ENCODE data around the gene USP17L25.
"Not testable (repeated sequence)": the region's sequence is repeated elsewhere in the genome, so short reads cannot be mapped to it uniquely, and the experiment has no call there.

The USP17L25 gene, protein sequence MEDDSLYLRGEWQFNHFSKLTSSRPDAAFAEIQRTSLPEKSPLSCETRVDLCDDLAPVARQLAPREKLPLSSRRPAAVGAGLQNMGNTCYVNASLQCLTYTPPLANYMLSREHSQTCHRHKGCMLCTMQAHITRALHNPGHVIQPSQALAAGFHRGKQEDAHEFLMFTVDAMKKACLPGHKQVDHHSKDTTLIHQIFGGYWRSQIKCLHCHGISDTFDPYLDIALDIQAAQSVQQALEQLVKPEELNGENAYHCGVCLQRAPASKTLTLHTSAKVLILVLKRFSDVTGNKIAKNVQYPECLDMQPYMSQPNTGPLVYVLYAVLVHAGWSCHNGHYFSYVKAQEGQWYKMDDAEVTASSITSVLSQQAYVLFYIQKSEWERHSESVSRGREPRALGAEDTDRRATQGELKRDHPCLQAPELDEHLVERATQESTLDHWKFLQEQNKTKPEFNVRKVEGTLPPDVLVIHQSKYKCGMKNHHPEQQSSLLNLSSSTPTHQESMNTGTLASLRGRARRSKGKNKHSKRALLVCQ

DNA sequence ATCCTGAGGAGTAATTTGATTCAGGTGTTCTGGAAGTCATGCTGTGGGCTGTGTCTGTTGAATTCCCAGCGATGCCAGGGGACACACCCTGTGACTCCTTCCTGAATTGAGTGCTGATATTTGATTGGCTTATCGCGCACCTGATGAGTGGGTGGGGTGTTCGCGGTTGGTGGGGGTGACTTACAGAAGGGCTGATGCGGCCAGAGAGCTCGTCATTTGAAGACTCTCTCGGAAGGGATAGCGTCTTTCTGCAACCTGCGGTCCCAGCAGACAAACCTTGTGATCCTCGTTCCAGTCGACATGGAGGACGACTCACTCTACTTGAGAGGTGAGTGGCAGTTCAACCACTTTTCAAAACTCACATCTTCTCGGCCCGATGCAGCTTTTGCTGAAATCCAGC, at the start of gene USP17L25:
USP17L25 (plus strand) TSS at position 301 of the 400 bp plus-strand sequence; CDS start at position 301, 0 bp downstream.
- not testable (repeated sequence) for DNase-seq (ENCODE audit: low spot score)

DNA sequence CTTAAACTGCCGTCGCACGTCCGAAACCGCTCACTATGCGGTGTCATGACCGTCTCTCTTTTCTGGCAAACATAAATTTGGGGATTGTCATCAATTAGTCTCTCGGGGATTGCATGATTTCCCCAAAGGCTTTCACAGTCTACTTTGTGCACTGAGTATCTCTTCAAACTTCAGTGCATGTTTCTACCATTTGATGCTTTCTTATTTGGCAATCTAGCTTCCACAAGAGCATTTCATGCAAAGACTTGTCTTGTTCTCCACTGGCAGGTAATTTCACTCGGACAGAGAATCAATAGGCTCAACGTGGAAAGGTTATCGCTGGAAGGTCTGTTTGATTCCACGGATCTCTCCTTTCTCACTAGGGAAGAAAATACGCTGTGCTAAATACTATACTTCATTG, 5.5 kb upstream of the USP17L25 start:
- DNase-seq (ENCODE audit: low spot score): not testable (repeated sequence)

DNA sequence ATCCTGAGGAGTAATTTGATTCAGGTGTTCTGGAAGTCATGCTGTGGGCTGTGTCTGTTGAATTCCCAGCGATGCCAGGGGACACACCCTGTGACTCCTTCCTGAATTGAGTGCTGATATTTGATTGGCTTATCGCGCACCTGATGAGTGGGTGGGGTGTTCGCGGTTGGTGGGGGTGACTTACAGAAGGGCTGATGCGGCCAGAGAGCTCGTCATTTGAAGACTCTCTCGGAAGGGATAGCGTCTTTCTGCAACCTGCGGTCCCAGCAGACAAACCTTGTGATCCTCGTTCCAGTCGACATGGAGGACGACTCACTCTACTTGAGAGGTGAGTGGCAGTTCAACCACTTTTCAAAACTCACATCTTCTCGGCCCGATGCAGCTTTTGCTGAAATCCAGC, 4.8 kb upstream of the USP17L25 start, which contains the start of gene USP17L24:
USP17L24 (plus strand) TSS at position 301 of the 400 bp plus-strand sequence; CDS start at position 301, 0 bp downstream.
- DNase-seq (ENCODE audit: low spot score): not testable (repeated sequence)

DNA sequence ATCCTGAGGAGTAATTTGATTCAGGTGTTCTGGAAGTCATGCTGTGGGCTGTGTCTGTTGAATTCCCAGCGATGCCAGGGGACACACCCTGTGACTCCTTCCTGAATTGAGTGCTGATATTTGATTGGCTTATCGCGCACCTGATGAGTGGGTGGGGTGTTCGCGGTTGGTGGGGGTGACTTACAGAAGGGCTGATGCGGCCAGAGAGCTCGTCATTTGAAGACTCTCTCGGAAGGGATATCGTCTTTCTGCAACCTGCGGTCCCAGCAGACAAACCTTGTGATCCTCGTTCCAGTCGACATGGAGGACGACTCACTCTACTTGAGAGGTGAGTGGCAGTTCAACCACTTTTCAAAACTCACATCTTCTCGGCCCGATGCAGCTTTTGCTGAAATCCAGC, 4.6 kb downstream of the USP17L25 start, which contains the start of gene USP17L26:
USP17L26 (plus strand) TSS at position 301 of the 400 bp plus-strand sequence; CDS start at position 301, 0 bp downstream.
- DNase-seq (ENCODE audit: low spot score): not testable (repeated sequence)

DNA sequence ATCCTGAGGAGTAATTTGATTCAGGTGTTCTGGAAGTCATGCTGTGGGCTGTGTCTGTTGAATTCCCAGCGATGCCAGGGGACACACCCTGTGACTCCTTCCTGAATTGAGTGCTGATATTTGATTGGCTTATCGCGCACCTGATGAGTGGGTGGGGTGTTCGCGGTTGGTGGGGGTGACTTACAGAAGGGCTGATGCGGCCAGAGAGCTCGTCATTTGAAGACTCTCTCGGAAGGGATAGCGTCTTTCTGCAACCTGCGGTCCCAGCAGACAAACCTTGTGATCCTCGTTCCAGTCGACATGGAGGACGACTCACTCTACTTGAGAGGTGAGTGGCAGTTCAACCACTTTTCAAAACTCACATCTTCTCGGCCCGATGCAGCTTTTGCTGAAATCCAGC, 9.4 kb downstream of the USP17L25 start, which contains the start of gene USP17L5:
USP17L5 (plus strand) TSS at position 301 of the 400 bp plus-strand sequence; CDS start at position 301, 0 bp downstream.
- not testable (repeated sequence) for DNase-seq (ENCODE audit: low spot score)

DNA sequence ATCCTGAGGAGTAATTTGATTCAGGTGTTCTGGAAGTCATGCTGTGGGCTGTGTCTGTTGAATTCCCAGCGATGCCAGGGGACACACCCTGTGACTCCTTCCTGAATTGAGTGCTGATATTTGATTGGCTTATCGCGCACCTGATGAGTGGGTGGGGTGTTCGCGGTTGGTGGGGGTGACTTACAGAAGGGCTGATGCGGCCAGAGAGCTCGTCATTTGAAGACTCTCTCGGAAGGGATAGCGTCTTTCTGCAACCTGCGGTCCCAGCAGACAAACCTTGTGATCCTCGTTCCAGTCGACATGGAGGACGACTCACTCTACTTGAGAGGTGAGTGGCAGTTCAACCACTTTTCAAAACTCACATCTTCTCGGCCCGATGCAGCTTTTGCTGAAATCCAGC, 14.1 kb downstream of the USP17L25 start, which contains the start of gene USP17L27:
USP17L27 (plus strand) TSS at position 301 of the 400 bp plus-strand sequence; CDS start at position 301, 0 bp downstream.
- not testable (repeated sequence) for DNase-seq (ENCODE audit: low spot score)

DNA sequence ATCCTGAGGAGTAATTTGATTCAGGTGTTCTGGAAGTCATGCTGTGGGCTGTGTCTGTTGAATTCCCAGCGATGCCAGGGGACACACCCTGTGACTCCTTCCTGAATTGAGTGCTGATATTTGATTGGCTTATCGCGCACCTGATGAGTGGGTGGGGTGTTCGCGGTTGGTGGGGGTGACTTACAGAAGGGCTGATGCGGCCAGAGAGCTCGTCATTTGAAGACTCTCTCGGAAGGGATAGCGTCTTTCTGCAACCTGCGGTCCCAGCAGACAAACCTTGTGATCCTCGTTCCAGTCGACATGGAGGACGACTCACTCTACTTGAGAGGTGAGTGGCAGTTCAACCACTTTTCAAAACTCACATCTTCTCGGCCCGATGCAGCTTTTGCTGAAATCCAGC, 18.9 kb downstream of the USP17L25 start, which contains the start of gene USP17L28:
USP17L28 (plus strand) TSS at position 301 of the 400 bp plus-strand sequence; CDS start at position 301, 0 bp downstream.
- DNase-seq (ENCODE audit: low spot score): not testable (repeated sequence)

DNA sequence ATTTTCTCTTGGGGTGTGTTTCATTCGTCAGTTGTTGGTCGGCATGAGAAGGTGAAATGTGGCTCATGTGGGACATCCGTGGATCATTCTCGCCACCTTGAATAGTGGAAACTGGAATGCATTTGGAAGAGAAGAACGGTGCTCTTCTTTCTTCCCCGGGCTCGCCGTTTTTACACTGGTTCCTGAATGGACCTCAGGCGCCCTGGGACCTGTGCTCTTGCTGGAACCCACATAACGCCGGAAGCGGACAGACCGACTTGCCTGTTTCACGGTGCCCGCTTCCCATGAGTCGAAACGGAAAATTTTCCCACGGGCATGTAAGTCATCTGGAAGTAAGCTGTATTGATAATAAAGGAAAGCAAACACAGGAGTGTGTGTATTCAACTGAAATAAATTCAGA, 21.2 kb downstream of the USP17L25 start:
- DNase-seq (ENCODE audit: low spot score): not testable (repeated sequence)

DNA sequence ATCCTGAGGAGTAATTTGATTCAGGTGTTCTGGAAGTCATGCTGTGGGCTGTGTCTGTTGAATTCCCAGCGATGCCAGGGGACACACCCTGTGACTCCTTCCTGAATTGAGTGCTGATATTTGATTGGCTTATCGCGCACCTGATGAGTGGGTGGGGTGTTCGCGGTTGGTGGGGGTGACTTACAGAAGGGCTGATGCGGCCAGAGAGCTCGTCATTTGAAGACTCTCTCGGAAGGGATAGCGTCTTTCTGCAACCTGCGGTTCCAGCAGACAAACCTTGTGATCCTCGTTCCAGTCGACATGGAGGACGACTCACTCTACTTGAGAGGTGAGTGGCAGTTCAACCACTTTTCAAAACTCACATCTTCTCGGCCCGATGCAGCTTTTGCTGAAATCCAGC, 23.6 kb downstream of the USP17L25 start, which contains the start of gene USP17L29:
USP17L29 (plus strand) TSS at position 301 of the 400 bp plus-strand sequence; CDS start at position 301, 0 bp downstream.
- DNase-seq (ENCODE audit: low spot score): not testable (repeated sequence)

DNA sequence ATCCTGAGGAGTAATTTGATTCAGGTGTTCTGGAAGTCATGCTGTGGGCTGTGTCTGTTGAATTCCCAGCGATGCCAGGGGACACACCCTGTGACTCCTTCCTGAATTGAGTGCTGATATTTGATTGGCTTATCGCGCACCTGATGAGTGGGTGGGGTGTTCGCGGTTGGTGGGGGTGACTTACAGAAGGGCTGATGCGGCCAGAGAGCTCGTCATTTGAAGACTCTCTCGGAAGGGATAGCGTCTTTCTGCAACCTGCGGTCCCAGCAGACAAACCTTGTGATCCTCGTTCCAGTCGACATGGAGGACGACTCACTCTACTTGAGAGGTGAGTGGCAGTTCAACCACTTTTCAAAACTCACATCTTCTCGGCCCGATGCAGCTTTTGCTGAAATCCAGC, 33.1 kb downstream of the USP17L25 start, which contains the start of gene USP17L30:
USP17L30 (plus strand) TSS at position 301 of the 400 bp plus-strand sequence; CDS start at position 301, 0 bp downstream.
- not testable (repeated sequence) for DNase-seq (ENCODE audit: low spot score)

DNA sequence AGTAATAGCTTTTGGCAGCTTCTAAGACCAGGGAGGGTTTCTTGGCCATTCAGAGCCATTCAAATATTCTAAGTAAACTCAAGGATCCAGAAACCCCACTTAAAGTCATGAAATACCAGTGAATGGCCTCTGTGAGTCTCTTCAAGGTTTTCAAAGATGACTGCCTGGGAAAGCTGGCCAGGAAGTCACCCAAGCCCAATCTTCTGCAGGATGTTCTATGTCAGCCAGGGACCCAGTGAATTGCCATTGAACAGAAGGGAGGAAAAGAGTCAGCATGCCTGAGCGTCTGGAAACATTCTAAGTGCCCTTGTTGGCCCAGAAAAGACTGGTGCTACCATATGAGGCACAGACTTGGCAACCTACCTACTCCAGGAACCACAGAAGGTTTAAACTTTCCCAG, 50.2 kb downstream of the USP17L25 start:
- DNase-seq (ENCODE audit: low spot score): not testable (repeated sequence)
